Gastrocnemius medialis (tissue), 4 donors: Measurements from ENCODE around the gene TLE2. TPM values are rescaled to one million over a fixed set of nuclear protein-coding genes. Genes with fewer than 3 reads are reported as not detected.

ENCODE experiments used
- ATAC-seq, 2 donors: fragments of 150-250 bp; one replicate each; pipeline ENCODE4 v1.9.1; 2016
- DNase-seq, 2 donors: peaks; one replicate each; pipeline ENCODE4 v3.0.0-alpha.2; 2019
- H3K27ac ChIP-seq, 4 donors: fragments of 200-600 bp; sonication (generic); 1 replicate in 1 of 4; 2 replicates in 3 of 4; pipeline ENCODE4 v1.5.1; 2016 to 2018; ENCODE audit warnings: mild to moderate bottlenecking in 2 of 4, moderate library complexity in 1 of 4
- H3K27me3 ChIP-seq, 3 donors: fragments of 200-600 bp; sonication (generic) in 2 of 3; 1 replicate in 1 of 3; 2 replicates in 2 of 3; pipeline versions ENCODE4 v1.5.1 to v1.6.0; 2016 to 2019; ENCODE audit warnings: mild to moderate bottlenecking in 1 of 3, moderate library complexity in 1 of 3
- H3K36me3 ChIP-seq, 2 donors: fragments of 200-600 bp; sonication (generic) in 1 of 2; one replicate each; pipeline ENCODE4 v1.5.1; 2017 to 2018
- H3K4me1 ChIP-seq, 2 donors: fragments of 200-600 bp; sonication (generic) in 1 of 2; one replicate each; pipeline ENCODE4 v1.5.1; 2016 to 2017; ENCODE audit warnings: mild to moderate bottlenecking in 2 of 2
- H3K4me3 ChIP-seq, 4 donors: fragments of 200-600 bp; sonication (generic) in 3 of 4; 1 replicate in 1 of 4; 2 replicates in 3 of 4; pipeline ENCODE4 v1.5.1; 2016 to 2019; ENCODE audit warnings: mild to moderate bottlenecking in 2 of 4
- H3K9me3 ChIP-seq, 3 donors: fragments of 200-600 bp; sonication (generic) in 2 of 3; 1 replicate in 1 of 3; 2 replicates in 2 of 3; pipeline ENCODE4 v1.5.1; 2016 to 2019
- POLR2A ChIP-seq, 2 donors: fragments of 450-650 bp; IDR thresholded peaks; one replicate each; pipeline ENCODE4 v1.6.1; 2017; ENCODE audit warnings: antibody characterized with exemption in 2 of 2, mild to moderate bottlenecking in 2 of 2, moderate library complexity in 2 of 2
- in situ Hi-C, 4 donors: fragments of 200-750 bp; cut with MboI; loops; one replicate each; pipeline versions ENCODE4 v1.15.0 to v1.8.0; 2017; ENCODE audit warnings: low sequenced_read_pairs in 4 of 4
- intact Hi-C: fragments of 100-400 bp; cut with DNase I; formaldehyde crosslinking; loops from one replicate; pipeline ENCODE4 v1.15.1; 2023; ENCODE audit warnings: low total_unique reads
- total RNA-seq, 4 donors: library from RNA; depleted of rRNA; stranded (reverse); fragments of >200 nt; gene quantifications; one replicate each; pipeline versions ENCODE4 v1.1.0 to v1.2.3, GENCODE V29; 2016
- TF ChIP-seq, protein P1 (sequence below), 5 experiments: fragments of 450-650 bp in 3 of 5; fragments of 200-600 bp in 2 of 5; sonication (generic) in 2 of 5; IDR thresholded peaks in 4 of 5; conservative IDR thresholded peaks in 1 of 5; 1 replicate in 4 of 5; 2 replicates in 1 of 5; pipeline ENCODE4 v1.5.1; 2016 to 2019; ENCODE audit warnings: antibody characterized with exemption in 5 of 5, mild to moderate bottlenecking in 3 of 5, moderate library complexity in 3 of 5

The TLE2 gene
- total RNA-seq, 4 donors from 2014 or later: 26.1 to 48.5 (median 45.2) TPM

DNA sequence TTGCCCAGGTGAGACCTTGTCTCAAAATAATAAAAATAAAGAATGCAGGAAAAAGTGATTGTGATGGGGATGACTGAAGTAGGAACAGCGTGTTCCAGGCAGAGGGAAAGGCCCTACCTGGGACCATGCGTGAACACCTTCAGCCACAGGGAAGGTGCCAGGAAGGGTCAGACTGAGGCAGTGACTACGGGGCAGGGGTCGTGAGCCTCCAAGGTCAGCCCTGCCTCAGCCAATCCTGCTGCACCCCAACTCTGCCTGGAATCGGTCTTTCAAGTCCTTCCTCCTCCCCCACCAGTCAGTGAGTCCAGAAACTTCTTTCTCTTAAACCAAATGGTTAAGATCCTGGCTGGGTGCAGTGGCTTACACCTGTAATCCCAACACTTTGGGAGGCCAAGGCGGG lies 16.1 kb upstream of the TLE2 start:
- Histone ChIP-seq H3K4me1 (peaks cover 5 to 10% of the 10 kb centered on the region in 2 donors), H3K27me3 (no peaks in the 10 kb centered on the region), H3K27ac (no peak overlapping the region), H3K4me3 (no peak overlapping the region), H3K9me3 (no peaks in the 10 kb centered on the region), H3K36me3 (no peaks in the 10 kb centered on the region)
- ATAC-seq: no peak
- intact Hi-C loops: no loop called here
- in situ Hi-C loops: no loop called here
- TF ChIP-seq POLR2A (IDR thresholded peaks at IDR 0.05): no peak
- TF ChIP-seq, protein P1, sequence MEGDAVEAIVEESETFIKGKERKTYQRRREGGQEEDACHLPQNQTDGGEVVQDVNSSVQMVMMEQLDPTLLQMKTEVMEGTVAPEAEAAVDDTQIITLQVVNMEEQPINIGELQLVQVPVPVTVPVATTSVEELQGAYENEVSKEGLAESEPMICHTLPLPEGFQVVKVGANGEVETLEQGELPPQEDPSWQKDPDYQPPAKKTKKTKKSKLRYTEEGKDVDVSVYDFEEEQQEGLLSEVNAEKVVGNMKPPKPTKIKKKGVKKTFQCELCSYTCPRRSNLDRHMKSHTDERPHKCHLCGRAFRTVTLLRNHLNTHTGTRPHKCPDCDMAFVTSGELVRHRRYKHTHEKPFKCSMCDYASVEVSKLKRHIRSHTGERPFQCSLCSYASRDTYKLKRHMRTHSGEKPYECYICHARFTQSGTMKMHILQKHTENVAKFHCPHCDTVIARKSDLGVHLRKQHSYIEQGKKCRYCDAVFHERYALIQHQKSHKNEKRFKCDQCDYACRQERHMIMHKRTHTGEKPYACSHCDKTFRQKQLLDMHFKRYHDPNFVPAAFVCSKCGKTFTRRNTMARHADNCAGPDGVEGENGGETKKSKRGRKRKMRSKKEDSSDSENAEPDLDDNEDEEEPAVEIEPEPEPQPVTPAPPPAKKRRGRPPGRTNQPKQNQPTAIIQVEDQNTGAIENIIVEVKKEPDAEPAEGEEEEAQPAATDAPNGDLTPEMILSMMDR (IDR thresholded peaks at IDR 0.05 in 4 of 5, conservative IDR thresholded peaks at IDR 0.05 in 1 of 5): no peak
- DNase-seq: no peak

DNA sequence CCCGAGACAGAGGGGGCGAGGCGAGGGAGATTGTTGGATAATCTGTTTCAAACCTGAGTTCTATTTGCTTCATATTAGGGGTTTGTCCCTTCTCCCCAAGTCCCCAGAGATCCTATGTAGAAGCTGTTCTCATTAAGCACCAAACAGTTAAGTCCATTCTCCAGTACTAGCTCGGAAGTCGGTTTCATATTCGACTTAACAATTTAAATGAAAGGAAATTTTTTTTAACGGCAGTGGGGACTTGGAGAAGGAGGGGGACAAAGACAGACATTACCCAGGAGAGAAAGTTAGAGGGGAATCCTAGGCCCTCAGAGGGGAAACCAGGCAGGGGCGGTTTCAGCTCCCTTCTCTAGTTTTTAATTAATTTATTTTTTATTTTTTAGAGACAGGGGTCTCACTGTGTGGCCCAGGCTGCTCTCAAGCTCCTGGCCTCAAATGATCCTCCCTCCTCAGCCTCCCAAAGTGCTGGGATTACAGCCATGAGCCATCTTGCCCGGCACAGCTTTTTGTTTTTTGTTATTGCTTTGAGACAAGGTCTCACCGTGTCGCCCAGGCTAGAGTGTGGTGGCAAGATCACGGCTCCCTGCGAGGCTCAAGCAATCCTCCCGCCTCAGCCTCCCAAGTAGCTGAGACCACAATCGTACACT lies 13.7 kb upstream of the TLE2 start:
- H3K27ac ChIP-seq: no peak overlapping the region
- H3K4me1 ChIP-seq: peaks cover 7 to 11% of the 10 kb centered on the region in 2 donors
- TF ChIP-seq, protein P1 (IDR thresholded peaks at IDR 0.05 in 4 of 5, conservative IDR thresholded peaks at IDR 0.05 in 1 of 5): no peak
- TF ChIP-seq POLR2A (IDR thresholded peaks at IDR 0.05): no peak
- H3K9me3 ChIP-seq: no peaks in the 10 kb centered on the region
- DNase-seq: no peak
- in situ Hi-C loops: no loop called here
- no peak overlapping the region for H3K4me3 ChIP-seq
- no peak for ATAC-seq
- H3K36me3 ChIP-seq: no peaks in the 10 kb centered on the region
- no peaks in the 10 kb centered on the region for H3K27me3 ChIP-seq
- intact Hi-C loops: no loop called here

DNA sequence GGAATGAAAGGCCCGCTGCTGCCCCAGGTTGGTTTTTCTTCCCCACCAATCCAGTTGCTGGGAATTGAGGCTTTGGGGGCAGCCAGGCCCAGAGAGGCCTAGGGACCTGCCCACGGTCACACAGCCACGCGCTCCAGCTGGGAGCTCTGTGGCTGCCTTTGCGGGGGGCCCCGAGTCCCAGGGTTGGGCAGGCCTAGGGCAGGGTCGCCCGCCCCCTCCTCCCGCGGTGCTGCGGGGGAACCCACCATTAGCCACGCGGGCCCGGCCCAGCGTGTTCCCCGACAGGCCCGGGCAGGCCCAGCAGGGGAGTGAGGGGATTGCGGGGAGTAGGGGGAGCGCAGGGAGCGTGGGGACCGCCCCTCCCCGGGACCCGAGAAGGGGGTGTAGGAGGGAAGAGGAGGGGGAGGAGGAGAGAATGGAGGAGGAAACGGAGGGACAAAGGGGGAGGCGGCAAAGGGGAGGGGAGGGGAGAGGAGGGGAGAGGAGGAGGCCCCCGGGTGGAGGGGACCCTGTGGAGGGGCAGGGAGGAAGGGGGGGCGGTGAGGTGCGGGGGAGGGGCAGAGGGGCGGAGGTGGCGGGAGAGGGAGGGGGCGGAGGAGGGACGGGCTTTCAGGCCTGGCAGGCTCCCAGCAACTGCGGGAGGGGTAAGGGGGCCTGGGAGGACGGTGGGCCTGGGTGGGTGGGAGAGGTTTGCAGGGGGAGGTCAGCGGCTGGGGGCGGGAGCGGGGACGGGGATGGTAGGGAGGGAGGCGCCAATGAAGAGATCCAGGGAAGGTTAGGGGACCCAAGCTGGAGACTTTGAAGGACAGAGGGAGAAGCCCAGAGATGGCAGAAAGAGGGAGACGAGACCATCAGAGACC lies 12.9 kb upstream of the TLE2 start:
- intact Hi-C loops (no loop called here), in situ Hi-C loops (no loop called here)
- Histone ChIP-seq H3K4me1 (peaks cover 6 to 10% of the 10 kb centered on the region in 2 donors), H3K36me3 (no peaks in the 10 kb centered on the region), H3K4me3 (no peak overlapping the region), H3K27ac (no peak overlapping the region), H3K9me3 (no peaks in the 10 kb centered on the region), H3K27me3 (no peaks in the 10 kb centered on the region)
- TF ChIP-seq POLR2A (IDR thresholded peaks at IDR 0.05): no peak
- TF ChIP-seq, protein P1 (IDR thresholded peaks at IDR 0.05 in 4 of 5, conservative IDR thresholded peaks at IDR 0.05 in 1 of 5): no peak
- ATAC-seq (no peak), DNase-seq (no peak)

GRCh38 chr19:3041327-3041726 lies 12.2 kb upstream of the TLE2 start:
- Histone ChIP-seq H3K4me1 (peaks cover 10 to 13% of the 10 kb centered on the region in 2 donors), H3K27me3 (no peaks in the 10 kb centered on the region), H3K36me3 (no peaks in the 10 kb centered on the region), H3K27ac (no peak overlapping the region), H3K4me3 (no peak overlapping the region), H3K9me3 (no peaks in the 10 kb centered on the region)
- DNase-seq (no peak), ATAC-seq (no peak)
- no peak for TF ChIP-seq POLR2A (IDR thresholded peaks at IDR 0.05)
- TF ChIP-seq, protein P1 (IDR thresholded peaks at IDR 0.05 in 4 of 5, conservative IDR thresholded peaks at IDR 0.05 in 1 of 5): no peak
- in situ Hi-C loops: no loop called here
- intact Hi-C loops: no loop called here
